Measurements from ENCODE around the gene WIPI1.

The WIPI1 gene

DNA sequence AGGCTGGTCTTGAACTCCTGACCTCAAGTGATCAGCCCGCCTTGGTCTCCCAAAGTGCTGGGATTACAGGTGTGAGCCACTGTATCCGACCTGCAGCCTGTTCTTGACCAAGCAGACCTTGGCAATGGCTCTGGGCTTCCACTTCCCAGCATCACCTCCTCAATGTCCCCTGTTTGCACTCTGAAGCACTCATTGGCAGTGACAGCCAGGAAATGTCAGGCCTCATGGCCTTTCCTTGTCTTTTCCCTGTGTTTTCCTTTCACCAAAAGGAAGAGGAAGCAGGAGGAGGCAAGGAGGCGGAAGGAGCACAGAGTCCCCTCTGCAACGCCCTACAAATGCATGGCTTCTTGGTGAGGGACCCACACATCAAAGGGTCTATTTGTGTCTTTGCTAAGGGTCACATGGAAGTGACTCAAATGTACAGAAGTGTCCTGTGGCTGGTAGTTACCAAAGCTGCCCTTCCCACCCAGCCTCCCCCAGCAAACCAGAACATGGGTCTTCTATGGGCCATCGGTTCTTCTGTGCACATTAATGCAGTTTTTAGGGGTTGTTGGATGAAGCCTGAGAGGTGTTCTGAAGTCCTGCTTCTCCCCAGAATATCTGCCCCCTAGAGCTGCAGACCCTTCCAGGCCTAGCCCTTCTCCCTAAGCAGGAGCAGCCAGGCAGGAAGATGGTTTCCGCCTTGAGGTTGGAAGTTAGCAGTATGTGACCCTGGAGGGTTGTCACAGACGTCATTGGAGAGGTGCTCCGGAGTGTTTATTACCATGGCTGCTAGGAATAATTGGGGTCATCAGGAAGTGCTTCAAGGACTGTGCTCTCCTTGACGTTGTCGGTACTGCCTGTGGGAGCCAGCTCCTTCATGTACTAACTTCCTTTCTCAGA lies 60.8 kb downstream of the WIPI1 start:
- H3K27ac ChIP-seq (ENCODE audit: low read depth, low read length): no peak overlapping the region
- no peaks in the 10 kb centered on the region for H3F3A ChIP-seq (ENCODE audit: control insufficient read depth, insufficient read depth)
- H3K9me3 ChIP-seq (ENCODE audit: control insufficient read depth, insufficient read depth, low read length): no peaks in the 10 kb centered on the region
- no peaks in the 10 kb centered on the region for H4K20me1 ChIP-seq (ENCODE audit: control insufficient read depth, insufficient read depth, low read depth, low read length)
- H3K36me3 ChIP-seq (ENCODE audit: control insufficient read depth, low read length): no peaks in the 10 kb centered on the region
- no peaks in the 10 kb centered on the region for H3K27me3 ChIP-seq (ENCODE audit: control insufficient read depth, low read length)
- H3K4me2 ChIP-seq (ENCODE audit: low read length): no peak overlapping the region
- H3K79me2 ChIP-seq (ENCODE audit: control insufficient read depth, low read length): no peaks in the 10 kb centered on the region
- no peaks in the 10 kb centered on the region for H3K9me2 ChIP-seq (replicated peaks; ENCODE audit: control insufficient read depth, low read length)
- H3K4me3 ChIP-seq (ENCODE audit: low read length): no peak overlapping the region
- TF ChIP-seq EZH2phosphoT487 (IDR thresholded peaks at IDR 0.05; ENCODE audit: borderline replicate concordance, low read length) (no peak), CTCF (IDR thresholded peaks at IDR 0.05; ENCODE audit: low read depth, low read length, poor library complexity, severe bottlenecking) (no peak)
- H3K4me1 ChIP-seq (ENCODE audit: control insufficient read depth, low read length): peaks cover 20% of the 10 kb centered on the region

DNA sequence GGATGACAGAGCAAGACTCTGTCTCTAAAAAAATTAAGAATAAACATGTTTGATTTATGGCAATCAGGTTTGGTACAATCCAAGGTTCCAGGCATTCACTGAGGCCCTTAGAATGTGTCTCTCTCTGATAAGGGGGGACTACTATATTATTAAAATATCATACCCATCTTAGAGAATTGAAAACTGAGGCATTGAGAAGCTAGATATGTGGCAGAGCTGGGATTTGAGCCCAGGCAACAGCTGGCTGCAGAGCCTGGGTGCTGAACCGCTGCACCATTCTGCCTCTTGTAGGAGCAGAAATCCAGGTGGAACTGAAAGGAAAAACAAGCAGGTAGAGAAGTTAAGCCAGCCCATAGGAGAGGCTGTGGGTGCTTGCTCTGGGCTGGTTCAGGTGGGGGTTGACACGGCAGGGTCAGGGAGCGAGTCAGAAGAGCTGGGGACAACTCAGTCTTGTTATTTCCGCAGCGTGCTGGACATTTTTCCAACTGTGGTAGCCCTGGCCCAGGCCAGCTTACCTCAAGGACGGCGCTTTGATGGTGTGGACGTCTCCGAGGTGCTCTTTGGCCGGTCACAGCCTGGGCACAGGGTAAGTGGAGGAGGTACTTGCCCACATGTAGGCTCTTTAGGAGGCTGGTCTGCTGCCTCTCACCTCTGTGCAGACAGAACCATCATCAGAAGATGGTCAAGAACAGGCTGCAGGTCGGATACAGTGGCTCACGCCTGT lies 62.5 kb downstream of the WIPI1 start:
- Histone ChIP-seq H3K9me3 (ENCODE audit: control insufficient read depth, insufficient read depth, low read length) (no peaks in the 10 kb centered on the region), H3K79me2 (ENCODE audit: control insufficient read depth, low read length) (no peaks in the 10 kb centered on the region), H4K20me1 (ENCODE audit: control insufficient read depth, insufficient read depth, low read depth, low read length) (no peaks in the 10 kb centered on the region), H3K4me3 (ENCODE audit: low read length) (no peak overlapping the region), H3K27ac (ENCODE audit: low read depth, low read length) (no peak overlapping the region), H3K4me2 (ENCODE audit: low read length) (no peak overlapping the region), H3K9me2 (replicated peaks; ENCODE audit: control insufficient read depth, low read length) (no peaks in the 10 kb centered on the region), H3K27me3 (ENCODE audit: control insufficient read depth, low read length) (no peaks in the 10 kb centered on the region), H3F3A (ENCODE audit: control insufficient read depth, insufficient read depth) (no peaks in the 10 kb centered on the region), H3K4me1 (ENCODE audit: control insufficient read depth, low read length) (peaks cover 15% of the 10 kb centered on the region), H3K36me3 (ENCODE audit: control insufficient read depth, low read length) (no peaks in the 10 kb centered on the region)
- TF ChIP-seq EZH2phosphoT487 (IDR thresholded peaks at IDR 0.05; ENCODE audit: borderline replicate concordance, low read length) (no peak), CTCF (IDR thresholded peaks at IDR 0.05; ENCODE audit: low read depth, low read length, poor library complexity, severe bottlenecking) (no peak)

- Histone ChIP-seq H3K9me3 (ENCODE audit: control insufficient read depth, insufficient read depth, low read length) (no peaks in the 10 kb centered on the region), H3K9me2 (replicated peaks; ENCODE audit: control insufficient read depth, low read length) (no peaks in the 10 kb centered on the region), H3K4me2 (ENCODE audit: low read length) (no peak overlapping the region), H3K79me2 (ENCODE audit: control insufficient read depth, low read length) (no peaks in the 10 kb centered on the region), H3K36me3 (ENCODE audit: control insufficient read depth, low read length) (no peaks in the 10 kb centered on the region), H3K4me3 (ENCODE audit: low read length) (no peak overlapping the region), H3F3A (ENCODE audit: control insufficient read depth, insufficient read depth) (no peaks in the 10 kb centered on the region), H3K27ac (ENCODE audit: low read depth, low read length) (no peak overlapping the region), H4K20me1 (ENCODE audit: control insufficient read depth, insufficient read depth, low read depth, low read length) (no peaks in the 10 kb centered on the region), H3K27me3 (ENCODE audit: control insufficient read depth, low read length) (no peaks in the 10 kb centered on the region), H3K4me1 (ENCODE audit: control insufficient read depth, low read length) (no peaks in the 10 kb centered on the region)
- TF ChIP-seq CTCF (IDR thresholded peaks at IDR 0.05; ENCODE audit: low read depth, low read length, poor library complexity, severe bottlenecking): no peak
- no peak for TF ChIP-seq EZH2phosphoT487 (IDR thresholded peaks at IDR 0.05; ENCODE audit: borderline replicate concordance, low read length)
Measured at GRCh38 chr17:68391561-68392268, 65.6 kb downstream of the WIPI1 start.

Measured in DOHH2 (cell line).